Right cardiac atrium (tissue), 5 donors: ENCODE data around the gene FRMD4A. TPM values are rescaled to one million over a fixed set of nuclear protein-coding genes. Genes with fewer than 3 reads are reported as not detected.
"Not testable (repeated sequence)": the region's sequence is repeated elsewhere in the genome, so short reads cannot be mapped to it uniquely, and the experiment has no call there.

Source experiments
- ATAC-seq, 2 donors: fragments of 200-7000 bp; cut with Tn5 transposase; one replicate each; pipeline versions ENCODE4 v1.8.0 to v1.9.1; 2020; ENCODE audit warnings: moderate library complexity in 2 of 2, mild to moderate bottlenecking in 1 of 2
- DNase-seq, 3 donors: peaks; one replicate each; pipeline ENCODE4 v3.0.0-alpha.2; 2020
- H3K27ac ChIP-seq: one replicate; pipeline ENCODE4 v1.5.1; 2013; ENCODE audit warnings: mild to moderate bottlenecking, low read length, control low read depth, moderate library complexity
- H3K27me3 ChIP-seq: one replicate; pipeline ENCODE4 v1.6.1; 2013; ENCODE audit not compliant: control insufficient read depth, insufficient read depth
- H3K4me1 ChIP-seq: one replicate; pipeline ENCODE4 v1.6.1; 2013; ENCODE audit warnings: low read length; ENCODE audit not compliant: control insufficient read depth, insufficient read depth
- H3K4me3 ChIP-seq: one replicate; pipeline ENCODE4 v1.5.1; 2013; ENCODE audit warnings: low read length, control low read depth
- H3K9me3 ChIP-seq: one replicate; pipeline ENCODE4 v1.6.1; 2013; ENCODE audit warnings: low read length; ENCODE audit not compliant: control insufficient read depth
- WGBS: extraction: QIAGEN DNeasy Blood & Tissue Kit; methylation state at CpG from one replicate; pipeline ENCODE4 v1.1.7; 2013; 5-methylcytosine and 5-hydroxymethylcytosine counted together
- intact Hi-C, 4 donors: fragments of 100-400 bp; cut with DNase I; formaldehyde crosslinking; loops; one replicate each; pipeline versions ENCODE4 v1.11.0 to v1.14.0; 2022 to 2023
- polyA plus RNA-seq: library from polyadenylated mRNA; stranded (reverse); fragments of 200-250 nt; gene quantifications from one replicate; pipeline ENCODE4 v1.2.3, GENCODE V29; 2013
- total RNA-seq, 4 donors: library from RNA; stranded (reverse); fragmentation: NEBNext Ultra II Directional; extraction: Animal tissue kit (Norgen Biotek cat#: 25700); gene quantifications; one replicate each; pipeline ENCODE4 v1.2.1, GENCODE V29; 2021
- donor health status: healthy with polysubstance abuse.
- donor health status: DM: no; HTN: yes; CAD: no.
- donor health status: DM: no; HTN: no; CAD: no.
- donor health status: DM: no; HTN: yes; CAD: no; lungs with severe emphysema.
- donor health status: DM: yes; HTN: yes; CAD: no.

The FRMD4A gene
- total and polyA plus RNA-seq, 5 donors: 14.8 to 30.3 (median 25.1) TPM

DNA sequence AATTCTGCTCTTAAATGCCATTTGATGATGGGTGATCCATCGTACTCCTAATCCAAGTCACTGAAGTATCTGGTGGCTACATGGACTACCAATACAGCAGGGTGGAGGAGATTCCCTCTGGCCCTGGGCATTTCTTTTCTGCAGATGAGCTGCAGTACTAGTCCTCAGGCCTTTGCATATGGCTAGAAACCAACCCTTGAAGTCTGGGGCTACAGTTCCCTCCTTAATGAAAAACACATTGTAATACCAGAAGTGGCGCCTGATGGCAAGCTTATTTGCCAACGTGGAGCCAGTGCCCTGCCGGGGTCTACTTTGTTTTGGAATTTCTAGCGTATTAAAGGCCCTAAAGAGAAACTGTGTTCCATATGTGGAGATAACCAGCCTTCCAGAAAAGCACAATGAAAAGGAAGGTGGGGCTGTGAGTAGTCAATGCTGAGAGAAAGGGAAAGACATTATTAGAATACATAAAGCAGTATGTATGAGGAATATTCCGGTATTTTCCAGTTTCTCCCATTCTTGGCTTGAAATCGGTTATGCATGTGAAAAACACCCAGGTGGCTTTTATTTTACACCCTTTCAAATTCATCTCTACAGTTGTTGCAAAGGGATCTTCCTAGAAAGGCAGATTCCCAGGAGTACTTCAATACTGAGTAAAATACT, 375.2 kb downstream of the FRMD4A start:
- intact Hi-C loops: loop anchor here in 1 of 4 donors (5.0 kb wide), 1 partner anchor 168 kb away; no protein-coding TSS in a partner anchor

DNA sequence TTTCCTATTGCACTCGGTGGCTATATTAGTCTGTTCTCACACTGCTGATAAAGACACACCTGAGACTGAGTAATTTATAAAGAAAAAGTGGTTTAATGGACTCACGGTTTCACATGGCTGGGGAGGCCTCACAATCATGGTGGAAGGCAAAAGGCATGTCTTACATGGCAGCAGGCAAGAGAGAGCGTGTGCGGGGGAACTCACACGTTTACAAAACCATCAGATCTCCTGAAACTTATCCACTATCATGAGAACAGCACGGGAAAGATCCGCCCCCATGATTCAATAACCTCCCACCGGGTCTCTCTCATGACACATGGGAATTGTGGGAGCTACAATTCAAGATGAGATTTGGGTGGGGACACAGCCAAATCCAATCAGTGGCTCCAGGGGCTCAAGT, 376.5 kb downstream of the FRMD4A start:
- H3K27me3 ChIP-seq, H3K4me3 ChIP-seq, H3K27ac ChIP-seq, H3K4me1 ChIP-seq, H3K9me3 ChIP-seq, DNase-seq, ATAC-seq, intact Hi-C loops: not testable (repeated sequence)
- 90% methylated on average over 8 of the region's 8 CpGs for WGBS

More for the DNA sequence above, 375.2 kb downstream of the FRMD4A start:
- H3K27me3 ChIP-seq: no peaks in the 10 kb centered on the region
- H3K4me3 ChIP-seq: no peak overlapping the region
- H3K4me1 ChIP-seq: no peaks in the 10 kb centered on the region
- WGBS: 94% methylated on average over 7 of the region's 7 CpGs
- H3K9me3 ChIP-seq: no peaks in the 10 kb centered on the region
- DNase-seq (no peak), ATAC-seq (no peak)
- no peak overlapping the region for H3K27ac ChIP-seq

DNA sequence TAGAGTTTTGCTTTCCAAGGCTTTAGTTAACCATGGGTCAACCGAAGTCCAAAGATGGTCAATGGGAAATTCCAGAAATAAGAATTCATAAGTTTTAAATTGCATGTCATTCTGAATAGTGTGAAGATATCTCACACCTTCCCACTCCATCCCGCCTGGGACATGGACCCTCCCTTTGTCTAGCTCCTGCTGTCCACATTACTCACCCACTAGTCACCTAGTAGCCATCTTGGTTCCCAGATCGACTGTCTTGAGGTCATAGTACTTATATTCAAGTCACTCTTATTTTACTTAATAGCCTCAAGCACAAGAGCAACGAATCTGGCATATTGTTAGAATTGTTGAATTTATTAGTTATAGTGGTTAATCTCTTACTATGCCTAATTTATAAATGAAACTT, 377.4 kb downstream of the FRMD4A start:
- Histone ChIP-seq H3K4me1 (no peaks in the 10 kb centered on the region), H3K27me3 (no peaks in the 10 kb centered on the region), H3K9me3 (no peaks in the 10 kb centered on the region), H3K4me3 (no peak overlapping the region), H3K27ac (no peak overlapping the region)
- ATAC-seq (no peak), DNase-seq (no peak)
- intact Hi-C loops: no loop called here
- WGBS: 90% methylated on average over 4 of the region's 4 CpGs

DNA sequence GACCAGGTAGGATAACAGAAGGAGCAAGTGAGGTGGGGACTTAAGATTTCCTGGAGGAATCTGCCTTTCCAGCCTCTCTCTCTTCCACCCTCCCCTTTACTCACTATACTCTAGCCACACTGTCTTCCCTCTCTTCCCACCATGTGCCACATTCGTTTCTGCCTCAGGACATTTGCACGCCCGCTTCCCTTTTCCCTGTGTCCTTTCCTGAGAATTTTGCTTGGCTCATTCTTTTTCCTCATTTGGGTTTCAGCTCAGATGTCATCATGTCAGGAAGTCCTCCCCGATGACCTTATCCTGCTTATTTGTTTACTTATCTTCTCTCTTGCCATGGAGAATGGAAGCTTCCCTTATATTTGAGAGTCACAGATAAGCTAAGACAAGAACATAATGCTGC, 380.2 kb downstream of the FRMD4A start:
- Histone ChIP-seq H3K4me3 (no peak overlapping the region), H3K4me1 (no peaks in the 10 kb centered on the region), H3K27me3 (no peaks in the 10 kb centered on the region), H3K9me3 (no peaks in the 10 kb centered on the region), H3K27ac (no peak overlapping the region)
- intact Hi-C loops: no loop called here
- 65% methylated on average over 4 of the region's 4 CpGs for WGBS
- DNase-seq (no peak), ATAC-seq (peak in 1 of 2 donors; percentile 19)

DNA sequence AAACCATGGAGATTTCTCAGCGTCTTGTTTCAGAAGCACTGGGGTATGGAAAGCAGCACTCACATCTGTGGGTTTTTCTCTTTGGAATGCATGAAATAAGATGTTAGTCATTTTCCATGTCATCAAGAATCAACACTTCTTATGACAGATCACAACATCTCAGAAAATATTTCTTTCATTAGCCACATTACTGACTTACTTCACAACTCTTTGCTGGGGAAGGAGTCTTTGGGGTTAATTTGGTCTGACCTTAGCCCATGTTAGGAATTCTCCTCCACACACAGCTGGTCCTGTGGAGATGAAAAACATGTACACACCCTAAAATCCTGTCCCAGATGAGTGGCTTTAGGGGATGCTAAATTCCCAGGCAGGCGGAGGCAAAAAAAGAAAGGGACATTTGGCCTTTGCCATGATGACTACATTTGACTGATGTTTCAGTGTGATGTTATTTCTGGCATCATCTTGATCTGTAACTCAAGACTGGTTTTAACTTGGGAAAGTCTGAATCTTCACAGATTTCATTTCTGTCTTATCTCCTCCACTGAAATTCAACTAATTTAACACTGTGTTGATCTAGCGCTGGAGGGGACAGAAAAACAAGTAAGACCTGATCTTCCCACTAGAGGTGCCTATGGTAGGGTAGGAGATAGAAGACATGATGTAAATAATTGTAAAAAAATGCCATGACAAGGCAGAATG, 380.7 kb downstream of the FRMD4A start:
- Histone ChIP-seq H3K9me3 (no peaks in the 10 kb centered on the region), H3K27ac (no peak overlapping the region), H3K4me3 (no peak overlapping the region), H3K4me1 (no peaks in the 10 kb centered on the region), H3K27me3 (no peaks in the 10 kb centered on the region)
- ATAC-seq (peak; percentile 55 to 77), DNase-seq (no peak)
- intact Hi-C loops: no loop called here
- WGBS: 71% methylated on average over 3 of the region's 3 CpGs

DNA sequence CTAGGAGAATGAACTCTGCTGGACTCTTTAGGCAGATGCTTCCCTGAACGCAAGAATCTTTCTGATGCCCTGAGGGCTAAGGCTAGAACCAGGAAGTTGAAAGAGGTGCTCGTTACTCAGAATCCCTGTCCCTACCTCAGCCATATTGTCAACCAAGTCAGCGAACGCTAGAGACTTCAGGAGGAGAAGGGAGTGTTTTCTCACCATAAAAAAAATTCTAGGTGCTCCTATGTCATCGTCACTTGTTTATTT, 384.6 kb downstream of the FRMD4A start:
- H3K27me3 ChIP-seq: no peaks in the 10 kb centered on the region
- 77% methylated on average over 5 of the region's 5 CpGs for WGBS
- H3K4me3 ChIP-seq: no peak overlapping the region
- intact Hi-C loops: no loop called here
- no peak for DNase-seq
- ATAC-seq: no peak
- H3K27ac ChIP-seq: no peak overlapping the region
- no peaks in the 10 kb centered on the region for H3K9me3 ChIP-seq
- H3K4me1 ChIP-seq: peaks cover 3% of the 10 kb centered on the region

DNA sequence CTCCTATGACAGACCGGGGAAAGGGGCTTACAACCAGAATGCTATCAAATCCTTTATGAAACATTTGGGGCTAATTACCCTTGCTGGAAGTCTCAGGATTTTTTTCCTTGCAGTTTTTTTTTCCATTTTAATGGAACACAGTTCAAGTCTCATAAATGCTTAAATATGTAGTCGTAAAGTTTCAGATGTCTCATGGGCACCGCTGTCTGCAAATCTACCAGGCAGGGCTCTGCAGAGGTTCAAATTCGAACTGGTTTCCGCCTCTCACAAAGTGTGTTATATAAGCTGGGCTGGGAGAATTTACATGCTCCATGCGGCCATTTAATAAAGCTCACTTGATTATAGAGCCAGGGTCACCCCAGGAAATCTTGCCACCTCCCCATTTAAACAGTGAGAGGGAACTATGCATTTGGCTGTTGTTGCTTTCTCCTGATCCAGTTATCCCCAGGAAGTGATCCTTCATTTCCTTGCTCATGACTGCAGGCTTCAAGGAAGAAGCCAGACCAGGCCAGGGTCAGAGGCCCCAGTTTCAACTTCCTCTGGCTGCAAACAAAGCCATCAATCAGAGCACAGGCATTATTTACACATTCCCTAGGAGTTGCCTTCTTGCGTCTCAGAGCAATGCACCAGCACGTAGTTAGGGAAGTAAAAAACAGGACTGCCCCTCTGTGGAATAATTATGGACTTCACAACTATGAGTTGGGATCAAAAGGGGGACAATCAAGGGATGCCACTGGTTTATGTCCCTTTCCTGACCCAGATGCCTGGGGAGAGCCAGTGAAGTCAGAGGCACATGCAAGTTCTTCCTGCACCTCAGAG, 385.1 kb downstream of the FRMD4A start:
- H3K4me3 ChIP-seq: no peak overlapping the region
- intact Hi-C loops: no loop called here
- H3K4me1 ChIP-seq: peaks cover 3% of the 10 kb centered on the region
- peak; percentile 70 to 72 for ATAC-seq
- 68% methylated on average over 8 of the region's 8 CpGs for WGBS
- H3K9me3 ChIP-seq: no peaks in the 10 kb centered on the region
- H3K27ac ChIP-seq: no peak overlapping the region
- no peaks in the 10 kb centered on the region for H3K27me3 ChIP-seq
- peak in 1 of 3 donors; percentile 61 for DNase-seq

DNA sequence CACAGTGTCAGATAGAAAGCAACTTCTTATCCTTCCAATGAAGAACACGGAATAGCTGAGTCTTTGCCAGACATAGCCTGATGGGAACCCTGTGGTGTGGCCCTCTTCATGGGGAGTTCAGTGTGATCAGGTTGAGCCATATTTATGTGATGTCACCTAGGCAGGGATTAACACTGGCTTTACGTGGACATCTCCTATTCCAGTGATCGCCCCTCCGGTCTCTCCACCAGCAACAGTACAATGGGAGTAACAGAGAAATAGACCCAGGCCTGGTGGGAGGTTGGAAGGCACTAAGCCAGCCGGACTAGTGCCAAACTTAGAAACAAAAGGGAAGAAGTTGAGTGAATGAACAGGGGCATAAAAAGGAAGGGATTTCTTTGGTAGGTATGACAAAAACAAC, 385.9 kb downstream of the FRMD4A start:
- Histone ChIP-seq H3K4me1 (peaks cover 3% of the 10 kb centered on the region), H3K27ac (peak overlapping the region; percentile 8), H3K27me3 (no peaks in the 10 kb centered on the region), H3K4me3 (no peak overlapping the region), H3K9me3 (no peaks in the 10 kb centered on the region)
- ATAC-seq (peak; percentile 13 to 33), DNase-seq (no peak)
- intact Hi-C loops: no loop called here
- 56% methylated on average over 5 of the region's 5 CpGs for WGBS

DNA sequence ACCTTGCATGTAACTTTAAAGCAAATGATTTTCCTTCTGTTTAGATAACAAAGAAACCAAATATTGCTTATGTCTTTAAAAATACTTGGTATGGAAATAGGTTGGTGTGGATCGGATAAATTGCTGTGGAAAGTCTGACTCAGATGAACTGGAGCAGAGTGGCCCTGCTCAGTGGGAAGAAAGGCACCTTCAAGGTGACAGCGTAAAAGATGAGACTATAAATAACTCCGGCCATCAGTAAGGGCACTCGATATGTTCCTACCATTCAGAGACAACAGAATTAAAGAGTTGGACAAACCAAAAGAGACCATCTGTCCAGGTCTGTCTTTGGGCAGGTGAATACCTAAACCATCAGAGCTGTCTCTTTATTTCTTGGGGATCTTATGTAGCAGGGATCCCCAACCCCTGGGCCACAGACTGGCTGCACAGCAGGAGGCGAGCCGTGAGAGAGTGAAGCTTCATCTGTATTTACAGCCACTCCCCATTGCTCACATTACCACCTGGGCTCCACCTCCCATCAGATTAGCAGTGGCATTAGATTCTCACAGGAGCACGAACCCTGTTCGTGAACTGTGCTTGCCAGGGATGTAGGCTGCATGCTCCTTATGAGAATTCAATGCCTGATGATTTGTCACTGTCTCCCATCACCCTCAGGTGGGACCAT, 386.9 kb downstream of the FRMD4A start:
- no peaks in the 10 kb centered on the region for H3K27me3 ChIP-seq
- H3K9me3 ChIP-seq: no peaks in the 10 kb centered on the region
- ATAC-seq: peak; percentile 44 to 71
- H3K27ac ChIP-seq: no peak overlapping the region
- no peak overlapping the region for H3K4me3 ChIP-seq
- intact Hi-C loops: no loop called here
- WGBS: 75% methylated on average over 8 of the region's 8 CpGs
- H3K4me1 ChIP-seq: peaks cover 3% of the 10 kb centered on the region
- no peak for DNase-seq

DNA sequence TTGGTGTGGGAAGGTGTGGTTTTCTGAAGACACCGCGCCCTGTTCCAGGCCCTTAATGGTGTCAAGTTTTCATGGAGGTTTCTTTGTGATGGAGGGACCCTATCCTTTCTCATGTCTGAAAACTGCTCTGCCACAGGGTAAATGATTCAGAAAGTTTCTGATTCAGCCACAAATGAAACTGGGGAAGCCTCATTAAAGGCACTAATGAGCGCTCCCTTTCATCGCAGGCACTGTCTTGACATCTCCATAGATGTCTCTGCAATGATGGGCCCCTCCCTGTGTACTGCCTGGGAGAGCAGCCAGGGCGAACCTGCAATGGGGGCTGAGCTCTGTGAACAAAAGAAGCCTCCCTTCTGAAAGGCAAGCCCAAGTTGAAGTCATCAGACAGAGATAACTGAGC, 388.7 kb downstream of the FRMD4A start:
- no peak for ATAC-seq
- peaks cover 3% of the 10 kb centered on the region for H3K4me1 ChIP-seq
- no peak for DNase-seq
- no peak overlapping the region for H3K27ac ChIP-seq
- H3K27me3 ChIP-seq: no peaks in the 10 kb centered on the region
- H3K9me3 ChIP-seq: no peaks in the 10 kb centered on the region
- intact Hi-C loops: no loop called here
- 75% methylated on average over 5 of the region's 5 CpGs for WGBS
- no peak overlapping the region for H3K4me3 ChIP-seq

DNA sequence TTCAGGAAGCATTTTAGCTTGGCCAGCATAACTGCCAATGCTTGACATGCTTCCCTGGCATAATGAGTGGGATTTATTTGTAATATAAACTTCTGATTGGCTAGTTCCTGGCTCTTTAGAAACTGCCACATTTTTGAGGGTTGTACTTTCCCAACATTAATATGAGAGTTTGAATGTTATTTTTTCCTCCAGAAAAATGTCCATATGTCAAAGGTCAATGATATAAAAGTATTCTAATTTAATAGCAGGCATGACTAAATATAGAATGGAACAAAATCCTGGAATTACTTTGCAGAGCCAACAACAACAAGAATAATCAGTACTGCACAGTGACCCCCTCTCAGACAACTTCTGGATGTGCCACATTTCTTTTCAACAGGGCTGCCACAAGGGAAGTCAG, 391.3 kb downstream of the FRMD4A start:
- DNase-seq (no peak), ATAC-seq (peak; percentile 34 to 57)
- Histone ChIP-seq H3K4me3 (no peak overlapping the region), H3K9me3 (no peaks in the 10 kb centered on the region), H3K27ac (no peak overlapping the region), H3K27me3 (no peaks in the 10 kb centered on the region), H3K4me1 (no peaks in the 10 kb centered on the region)
- intact Hi-C loops: no loop called here
